NCI-H526 (cell line): ENCODE data around the gene SCARF2.

Experiments used
- DNase-seq, 2 experiments: peaks; one replicate each; lab custom pipeline; 2025; lab: John Stamatoyannopoulos, UW

Gene SCARF2

GRCh38 chr22:20439928-20440575, 2.4 kb upstream of the SCARF2 start:
- no peak for DNase-seq

GRCh38 chr22:20439556-20439927, 1.9 kb upstream of the SCARF2 start:
- DNase-seq, result no peak

- DNase-seq, result no peak
Observed at GRCh38 chr22:20438678-20439492, 1.3 kb upstream of the SCARF2 start.

GRCh38 chr22:20438427-20438677, 727 bp upstream of the SCARF2 start:
- DNase-seq, result no peak

GRCh38 chr22:20436768-20437612, 635 bp downstream of the SCARF2 start:
- DNase-seq, result no peak

- no peak for DNase-seq
Observed at GRCh38 chr22:20436307-20436767, 1.3 kb downstream of the SCARF2 start.

GRCh38 chr22:20435436-20436306, 2.0 kb downstream of the SCARF2 start:
- DNase-seq, result no peak

GRCh38 chr22:20434773-20435172, 2.9 kb downstream of the SCARF2 start:
- DNase-seq, result no peak

GRCh38 chr22:20434264-20434751, 3.3 kb downstream of the SCARF2 start:
- DNase-seq, result no peak

- no peak for DNase-seq
Observed at GRCh38 chr22:20433686-20434241, 3.9 kb downstream of the SCARF2 start.

GRCh38 chr22:20433191-20433590, 4.4 kb downstream of the SCARF2 start:
- DNase-seq, result no peak

- no peak for DNase-seq
Observed at GRCh38 chr22:20432244-20432686, 5.4 kb downstream of the SCARF2 start.

GRCh38 chr22:20431511-20432192, 6.0 kb downstream of the SCARF2 start:
- DNase-seq, result no peak

GRCh38 chr22:20430720-20431510, 6.7 kb downstream of the SCARF2 start:
- DNase-seq, result peak; percentile 22 to 76

GRCh38 chr22:20430101-20430719, 7.4 kb downstream of the SCARF2 start:
- DNase-seq, result peak in 1 of 2 experiments; percentile 40

GRCh38 chr22:20429254-20430100, 8.1 kb downstream of the SCARF2 start:
- DNase-seq, result peak in 1 of 2 experiments; percentile 62

- DNase-seq, result no peak
Observed at GRCh38 chr22:20428496-20429253, 8.9 kb downstream of the SCARF2 start.
